GM21723 (cell line): ENCODE results near the gene CD63.

ENCODE experiments used
- ATAC-seq: cut with Tn5 transposase; IDR thresholded peaks from one replicate; pipeline ENCODE4 v1.9.1; 2021; ENCODE audit warnings: mild to moderate bottlenecking, moderate library complexity; ENCODE audit not compliant: unreplicated experiment

The CD63 gene

GRCh38 chr12:55692631-55693322, 36.0 kb downstream of the CD63 start:
- ATAC-seq: no peak

GRCh38 chr12:55688716-55689655, 39.8 kb downstream of the CD63 start:
- ATAC-seq: no peak

- peak; percentile 55 for ATAC-seq
Observed at GRCh38 chr12:55687746-55688145, 41.1 kb downstream of the CD63 start.

GRCh38 chr12:55686366-55687010, 42.3 kb downstream of the CD63 start:
- no peak for ATAC-seq

GRCh38 chr12:55685671-55686070, 43.1 kb downstream of the CD63 start:
- no peak for ATAC-seq

GRCh38 chr12:55684761-55685370, 43.9 kb downstream of the CD63 start:
- no peak for ATAC-seq

DNA sequence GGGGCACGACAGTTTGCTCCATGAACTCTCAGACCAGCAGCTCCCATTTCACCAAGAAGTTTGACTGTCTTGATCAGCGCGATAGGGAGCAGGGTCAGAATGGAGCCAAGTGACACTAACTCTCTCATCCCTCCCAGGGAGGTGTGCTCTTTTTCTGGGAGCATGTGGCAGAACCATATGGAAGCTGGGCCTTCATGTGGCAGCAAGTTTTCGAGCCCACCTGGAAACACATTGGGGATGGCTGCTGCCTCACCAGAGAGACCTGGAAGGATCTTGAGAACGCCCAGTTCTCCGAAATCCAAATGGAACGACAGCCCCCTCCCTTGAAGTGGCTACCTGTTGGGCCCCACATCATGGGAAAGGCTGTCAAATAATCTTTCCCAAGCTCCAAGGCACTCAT, 45.1 kb downstream of the CD63 start:
- no peak for ATAC-seq

DNA sequence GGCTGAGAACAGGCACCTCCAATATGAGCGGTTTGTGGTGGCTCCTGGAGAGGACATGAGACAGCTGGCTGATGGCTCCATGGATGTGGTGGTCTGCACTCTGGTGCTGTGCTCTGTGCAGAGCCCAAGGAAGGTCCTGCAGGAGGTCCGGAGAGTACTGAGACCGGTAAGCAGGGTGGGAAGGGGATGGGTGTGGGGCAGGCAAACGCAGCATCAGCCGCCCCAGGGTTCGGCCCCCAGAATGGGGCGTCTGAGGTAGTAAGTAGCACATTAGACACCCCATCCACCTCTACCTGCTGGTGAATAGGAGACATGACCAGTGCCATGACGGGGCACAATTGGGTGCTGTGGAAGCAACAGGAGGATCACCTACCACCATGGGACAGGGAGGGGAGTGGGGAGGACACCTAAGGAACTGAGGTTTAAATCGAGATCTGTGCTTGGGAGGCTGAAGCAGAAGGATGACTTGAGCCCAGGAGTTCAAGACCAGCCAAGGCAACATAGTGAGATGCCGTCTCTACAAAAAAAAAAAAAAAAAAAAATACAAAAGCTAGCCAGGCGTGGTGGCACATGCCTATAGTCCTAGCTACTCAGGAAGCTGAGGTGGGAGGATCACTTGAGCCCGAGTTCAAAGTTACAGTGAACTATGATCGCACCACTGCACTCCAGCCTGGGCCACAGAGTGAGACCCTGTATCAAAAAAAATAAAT, 46.6 kb downstream of the CD63 start:
- no peak for ATAC-seq

- no peak for ATAC-seq
Observed at GRCh38 chr12:55681142-55682077, 47.4 kb downstream of the CD63 start.

DNA sequence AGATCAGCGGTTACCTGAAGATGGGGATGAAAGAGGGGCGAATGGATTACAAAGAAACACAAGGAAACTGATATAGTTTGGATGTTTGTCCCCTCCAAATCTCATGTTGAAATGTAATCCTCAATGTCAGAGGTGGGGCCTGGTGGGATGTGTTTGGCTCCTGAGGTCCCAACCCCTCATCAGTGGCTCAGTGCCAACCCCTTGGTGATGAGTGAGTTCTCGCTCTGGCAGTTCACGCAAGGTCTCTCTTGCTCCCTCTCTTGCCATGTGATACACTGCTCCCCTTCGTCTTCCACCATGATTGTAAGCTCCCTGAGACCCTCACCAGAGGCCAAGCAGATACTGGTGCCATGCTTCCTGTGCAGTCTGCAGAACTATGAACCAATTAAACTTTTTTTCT, 49.1 kb downstream of the CD63 start:
- ATAC-seq: no peak

DNA sequence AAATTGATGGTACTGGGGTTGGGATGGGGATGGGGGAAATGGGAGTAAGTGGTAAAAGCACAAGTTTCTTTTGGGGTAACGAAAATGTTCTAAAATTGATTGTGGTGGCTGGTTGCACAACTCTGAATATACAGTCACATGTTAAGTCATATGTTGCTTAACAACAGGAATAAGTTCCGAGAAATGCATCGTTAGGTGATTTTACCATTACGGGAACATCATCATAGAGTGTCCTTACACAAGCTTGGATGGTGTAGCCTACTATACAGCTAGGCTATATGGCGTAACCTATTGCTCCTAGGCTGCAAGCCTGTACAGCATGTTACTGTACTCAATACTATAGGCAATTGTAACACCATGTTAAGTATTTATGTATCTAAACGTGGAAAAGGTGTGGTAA, 52.1 kb downstream of the CD63 start:
- no peak for ATAC-seq

DNA sequence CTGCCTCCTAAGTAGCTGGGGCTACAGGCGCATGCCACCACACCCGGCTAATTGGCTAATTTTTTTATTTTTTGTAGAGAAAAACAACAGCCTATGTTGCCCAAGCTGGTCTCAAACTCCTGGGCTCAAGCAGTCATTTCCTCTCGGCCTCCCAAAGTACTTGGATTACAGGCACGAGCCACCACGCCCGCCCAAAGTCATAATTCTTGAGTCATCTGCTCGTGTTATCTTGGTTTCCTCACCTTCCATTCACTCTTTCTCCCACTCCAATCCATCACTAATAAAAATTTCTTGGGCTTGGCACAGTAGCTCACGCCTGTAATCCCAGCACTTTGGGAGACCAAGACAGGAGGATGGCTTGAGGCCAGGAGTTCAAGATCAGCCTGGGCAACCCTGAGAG, 53.1 kb downstream of the CD63 start:
- no peak for ATAC-seq
